HepG2 (cell line): ENCODE data around the gene CHN2. TPM values are rescaled to one million over a fixed set of nuclear protein-coding genes. Genes with fewer than 3 reads are reported as not detected.

ENCODE experiments used
- CAMTA2 ChIP-seq: sonication (generic); formaldehyde crosslinking; IDR thresholded peaks from 2 replicates; pipeline ENCODE4 v1.4.0; 2020; ENCODE audit warnings: mild to moderate bottlenecking, missing genetic modification reagents, borderline replicate concordance
- ERF ChIP-seq: IDR thresholded peaks from 2 replicates; pipeline ENCODE4 v1.6.1; 2018; ENCODE audit warnings: missing biosample characterization, missing genetic modification reagents
- ETV5 ChIP-seq: IDR thresholded peaks from 2 replicates; pipeline ENCODE4 v1.6.1; 2018; ENCODE audit warnings: missing biosample characterization, missing genetic modification reagents, inconsistent platforms, borderline replicate concordance
- FOXC1 ChIP-seq: sonication (generic); formaldehyde crosslinking; IDR thresholded peaks from 2 replicates; pipeline ENCODE4 v1.8.0; 2022; ENCODE audit warnings: mild to moderate bottlenecking, missing genetic modification reagents, borderline replicate concordance
- KLF12 ChIP-seq: sonication (generic); formaldehyde crosslinking; IDR thresholded peaks from 2 replicates; pipeline ENCODE4 v1.4.0; 2020; ENCODE audit warnings: missing genetic modification reagents, borderline replicate concordance
- MEIS1 ChIP-seq: sonication (generic); formaldehyde crosslinking; IDR thresholded peaks from 2 replicates; pipeline ENCODE4 v1.9.0; 2021; ENCODE audit warnings: mild to moderate bottlenecking, missing genetic modification reagents, moderate library complexity, borderline replicate concordance
- NFYB ChIP-seq: sonication (generic); formaldehyde crosslinking; IDR thresholded peaks from 2 replicates; pipeline ENCODE4 v1.4.0; 2020; ENCODE audit warnings: missing genetic modification reagents
- PAF1 ChIP-seq: IDR thresholded peaks from 2 replicates; pipeline ENCODE4 v1.6.1; 2016; ENCODE audit warnings: missing genetic modification reagents, missing compliant biosample characterization
- TARDBP ChIP-seq: sonication (generic); formaldehyde crosslinking; IDR thresholded peaks from 2 replicates; pipeline ENCODE4 v1.8.0; 2022; ENCODE audit warnings: mild to moderate bottlenecking, missing genetic modification reagents
- TEAD3 ChIP-seq: optimal IDR thresholded peaks from 2 replicates; pipeline ENCODE3; 2016; ENCODE audit warnings: borderline replicate concordance
- ZMAT3 ChIP-seq: sonication (generic); formaldehyde crosslinking; conservative IDR thresholded peaks from 2 replicates; pipeline ENCODE4 v1.7.0; 2021; ENCODE audit warnings: missing genetic modification reagents
- ZMYM4 ChIP-seq: sonication (generic); formaldehyde crosslinking; IDR thresholded peaks from 2 replicates; pipeline ENCODE4 v1.8.1; 2023; ENCODE audit warnings: mild to moderate bottlenecking, missing genetic modification reagents
- ZNF839 ChIP-seq: sonication (generic); formaldehyde crosslinking; IDR thresholded peaks from 2 replicates; pipeline ENCODE4 v1.4.0; 2020; ENCODE audit warnings: missing genetic modification reagents, mild to moderate bottlenecking, borderline replicate concordance
- polyA plus RNA-seq, 8 experiments: library from polyadenylated mRNA; depleted of rRNA in 3 of 8; stranded (reverse) in 7 of 8; unstranded in 1 of 8; fragments of >200 nt; fragmentation: Illumina TruSeq in 4 of 8; extraction: Trizol in 4 of 8; gene quantifications; 2 replicates each; pipeline versions ENCODE4 v1.2.1 to v1.2.3, GENCODE V29; 2011 to 2016; ENCODE audit warnings: low read depth in 4 of 8, missing spikeins in 1 of 8, mixed read lengths in 1 of 8; ENCODE audit not compliant: insufficient read depth in 1 of 8
- total RNA-seq, 5 experiments: library from RNA; depleted of rRNA; stranded (reverse); fragments of >200 nt; fragmentation: Illumina TruSeq; extraction: Trizol; gene quantifications; 2 replicates each; pipeline ENCODE4 v1.2.3, GENCODE V29; 2016; ENCODE audit warnings: low read depth in 1 of 5
- TF ChIP-seq, protein P1 (sequence below): sonication (generic); formaldehyde crosslinking; IDR thresholded peaks from 2 replicates; pipeline ENCODE4 v1.4.0; 2020; ENCODE audit warnings: missing genetic modification reagents, mild to moderate bottlenecking, borderline replicate concordance
- TF ChIP-seq, protein P2 (sequence below): IDR thresholded peaks from 2 replicates; pipeline ENCODE4 v1.6.1; 2018; ENCODE audit warnings: missing genetic modification reagents
- TF ChIP-seq, protein P3 (sequence below): conservative IDR thresholded peaks from 2 replicates; pipeline ENCODE4 v1.6.1; 2018; ENCODE audit warnings: missing genetic modification reagents
- TF ChIP-seq, protein P4 (sequence below): sonication (generic); formaldehyde crosslinking; IDR thresholded peaks from 2 replicates; pipeline ENCODE4 v1.8.1; 2022; ENCODE audit warnings: mild to moderate bottlenecking, missing genetic modification reagents

Gene CHN2
- total and polyA plus RNA-seq, 2 of the 13 experiments (the other 11 are each of a cell fraction or from before 2014, with no cell fraction given): 23.5 to 30.5 TPM

DNA sequence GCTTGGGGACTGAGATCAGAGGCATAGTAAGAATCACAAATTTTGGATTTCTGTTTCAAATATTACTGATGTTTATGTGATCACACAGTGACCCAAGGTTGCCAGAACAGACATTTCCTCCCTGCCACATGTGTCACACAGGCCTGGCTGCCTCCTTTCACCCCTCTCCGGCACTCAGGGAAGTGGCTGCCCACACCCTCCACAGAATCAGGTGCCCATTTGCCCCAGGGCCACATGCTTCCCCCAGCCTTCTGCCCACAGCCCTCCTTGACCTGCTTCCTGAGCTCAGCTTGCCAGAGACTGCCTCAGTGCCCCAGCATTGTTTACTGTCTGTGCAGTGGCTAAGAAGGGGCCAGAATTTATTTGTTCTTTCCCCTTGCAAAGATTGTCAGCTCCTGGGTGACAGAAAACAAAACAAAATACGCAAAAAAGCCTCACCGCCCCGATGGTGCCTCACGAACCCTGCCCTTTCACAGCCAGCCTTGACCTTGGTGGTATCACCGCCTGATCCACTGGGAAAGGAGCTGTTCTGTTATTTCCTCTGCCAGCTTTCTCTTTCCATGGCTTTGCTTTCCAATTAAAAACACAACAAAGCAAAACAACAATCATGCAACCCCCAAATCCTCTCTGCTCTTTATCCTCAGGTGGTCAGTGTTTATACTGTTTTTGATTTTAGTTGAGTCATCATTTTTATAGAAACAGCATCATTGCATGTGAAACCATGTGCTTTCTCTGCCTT, 52.8 kb downstream of the CHN2 start (continued):
- TF ChIP-seq, protein P1, sequence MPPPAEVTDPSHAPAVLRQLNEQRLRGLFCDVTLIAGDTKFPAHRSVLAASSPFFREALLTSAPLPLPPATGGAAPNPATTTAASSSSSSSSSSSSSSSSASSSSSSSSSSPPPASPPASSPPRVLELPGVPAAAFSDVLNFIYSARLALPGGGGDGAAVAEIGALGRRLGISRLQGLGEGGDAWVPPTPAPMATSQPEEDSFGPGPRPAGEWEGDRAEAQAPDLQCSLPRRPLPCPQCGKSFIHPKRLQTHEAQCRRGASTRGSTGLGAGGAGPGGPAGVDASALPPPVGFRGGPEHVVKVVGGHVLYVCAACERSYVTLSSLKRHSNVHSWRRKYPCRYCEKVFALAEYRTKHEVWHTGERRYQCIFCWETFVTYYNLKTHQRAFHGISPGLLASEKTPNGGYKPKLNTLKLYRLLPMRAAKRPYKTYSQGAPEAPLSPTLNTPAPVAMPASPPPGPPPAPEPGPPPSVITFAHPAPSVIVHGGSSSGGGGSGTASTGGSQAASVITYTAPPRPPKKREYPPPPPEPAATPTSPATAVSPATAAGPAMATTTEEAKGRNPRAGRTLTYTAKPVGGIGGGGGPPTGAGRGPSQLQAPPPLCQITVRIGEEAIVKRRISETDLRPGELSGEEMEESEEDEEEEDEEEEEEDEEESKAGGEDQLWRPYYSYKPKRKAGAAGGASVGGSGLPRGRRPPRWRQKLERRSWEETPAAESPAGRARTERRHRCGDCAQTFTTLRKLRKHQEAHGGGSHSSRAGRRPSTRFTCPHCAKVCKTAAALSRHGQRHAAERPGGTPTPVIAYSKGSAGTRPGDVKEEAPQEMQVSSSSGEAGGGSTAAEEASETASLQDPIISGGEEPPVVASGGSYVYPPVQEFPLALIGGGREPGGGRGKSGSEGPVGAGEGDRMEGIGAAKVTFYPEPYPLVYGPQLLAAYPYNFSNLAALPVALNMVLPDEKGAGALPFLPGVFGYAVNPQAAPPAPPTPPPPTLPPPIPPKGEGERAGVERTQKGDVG (CRISPR knock-in tag): peak; percentile 76; the same call in 1 of the 2 replicates
- TF ChIP-seq KLF12 (CRISPR knock-in tag) (no peak), FOXC1 (CRISPR knock-in tag) (no peak), ETV5 (CRISPR knock-in tag) (no peak), PAF1 (no peak), CAMTA2 (CRISPR knock-in tag) (no peak), TARDBP (CRISPR knock-in tag) (no peak), ERF (no peak), ZMAT3 (CRISPR knock-in tag) (no peak), ZNF839 (CRISPR knock-in tag) (no peak), MEIS1 (CRISPR knock-in tag) (no peak), TEAD3 (CRISPR knock-in tag) (peak; percentile 32), NFYB (no peak), ZMYM4 (0 out of 2 replicates have a peak, but pooled peaks have one; percentile 36)
- TF ChIP-seq, protein P2, sequence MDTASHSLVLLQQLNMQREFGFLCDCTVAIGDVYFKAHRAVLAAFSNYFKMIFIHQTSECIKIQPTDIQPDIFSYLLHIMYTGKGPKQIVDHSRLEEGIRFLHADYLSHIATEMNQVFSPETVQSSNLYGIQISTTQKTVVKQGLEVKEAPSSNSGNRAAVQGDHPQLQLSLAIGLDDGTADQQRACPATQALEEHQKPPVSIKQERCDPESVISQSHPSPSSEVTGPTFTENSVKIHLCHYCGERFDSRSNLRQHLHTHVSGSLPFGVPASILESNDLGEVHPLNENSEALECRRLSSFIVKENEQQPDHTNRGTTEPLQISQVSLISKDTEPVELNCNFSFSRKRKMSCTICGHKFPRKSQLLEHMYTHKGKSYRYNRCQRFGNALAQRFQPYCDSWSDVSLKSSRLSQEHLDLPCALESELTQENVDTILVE: no peak
- TF ChIP-seq, protein P3, sequence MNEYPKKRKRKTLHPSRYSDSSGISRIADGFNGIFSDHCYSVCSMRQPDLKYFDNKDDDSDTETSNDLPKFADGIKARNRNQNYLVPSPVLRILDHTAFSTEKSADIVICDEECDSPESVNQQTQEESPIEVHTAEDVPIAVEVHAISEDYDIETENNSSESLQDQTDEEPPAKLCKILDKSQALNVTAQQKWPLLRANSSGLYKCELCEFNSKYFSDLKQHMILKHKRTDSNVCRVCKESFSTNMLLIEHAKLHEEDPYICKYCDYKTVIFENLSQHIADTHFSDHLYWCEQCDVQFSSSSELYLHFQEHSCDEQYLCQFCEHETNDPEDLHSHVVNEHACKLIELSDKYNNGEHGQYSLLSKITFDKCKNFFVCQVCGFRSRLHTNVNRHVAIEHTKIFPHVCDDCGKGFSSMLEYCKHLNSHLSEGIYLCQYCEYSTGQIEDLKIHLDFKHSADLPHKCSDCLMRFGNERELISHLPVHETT (CRISPR knock-in tag): no peak
- TF ChIP-seq, protein P4, sequence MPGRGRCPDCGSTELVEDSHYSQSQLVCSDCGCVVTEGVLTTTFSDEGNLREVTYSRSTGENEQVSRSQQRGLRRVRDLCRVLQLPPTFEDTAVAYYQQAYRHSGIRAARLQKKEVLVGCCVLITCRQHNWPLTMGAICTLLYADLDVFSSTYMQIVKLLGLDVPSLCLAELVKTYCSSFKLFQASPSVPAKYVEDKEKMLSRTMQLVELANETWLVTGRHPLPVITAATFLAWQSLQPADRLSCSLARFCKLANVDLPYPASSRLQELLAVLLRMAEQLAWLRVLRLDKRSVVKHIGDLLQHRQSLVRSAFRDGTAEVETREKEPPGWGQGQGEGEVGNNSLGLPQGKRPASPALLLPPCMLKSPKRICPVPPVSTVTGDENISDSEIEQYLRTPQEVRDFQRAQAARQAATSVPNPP (CRISPR knock-in tag): no peak
- TF ChIP-seq, all 625 proteins: peak for 60
